Measurements from ENCODE around the gene MAN1B1.

DNA sequence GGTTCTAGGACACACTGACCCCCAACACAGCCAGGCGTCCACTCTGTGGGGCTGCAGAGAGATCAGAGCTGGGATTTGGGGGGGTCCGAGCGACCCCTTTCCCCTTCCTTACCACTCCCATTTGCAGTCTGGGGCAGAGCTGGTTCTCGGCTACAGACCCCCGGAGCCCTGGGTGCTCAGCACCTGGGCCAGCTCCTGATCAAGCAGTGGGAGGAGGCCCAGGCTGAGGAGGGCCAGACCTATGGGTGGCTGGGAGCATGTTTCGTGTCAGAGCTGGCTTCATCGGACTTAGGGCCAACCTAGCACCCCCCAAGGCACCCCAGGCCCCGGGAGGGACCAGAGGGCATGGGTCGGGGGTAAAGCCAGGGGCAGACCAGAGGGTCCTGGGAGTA, 59.7 kb downstream of the MAN1B1 start:
- TF ChIP-seq TOX (CRISPR knock-in tag; IDR thresholded peaks at IDR 0.05; ENCODE audit: borderline replicate concordance): no peak
- no peak for TF ChIP-seq ISL1 (CRISPR knock-in tag; IDR thresholded peaks at IDR 0.05)
- TF ChIP-seq ARNTL (CRISPR knock-in tag; IDR thresholded peaks at IDR 0.05; ENCODE audit: borderline replicate concordance, low read depth): no peak
- TF ChIP-seq, protein P1, sequence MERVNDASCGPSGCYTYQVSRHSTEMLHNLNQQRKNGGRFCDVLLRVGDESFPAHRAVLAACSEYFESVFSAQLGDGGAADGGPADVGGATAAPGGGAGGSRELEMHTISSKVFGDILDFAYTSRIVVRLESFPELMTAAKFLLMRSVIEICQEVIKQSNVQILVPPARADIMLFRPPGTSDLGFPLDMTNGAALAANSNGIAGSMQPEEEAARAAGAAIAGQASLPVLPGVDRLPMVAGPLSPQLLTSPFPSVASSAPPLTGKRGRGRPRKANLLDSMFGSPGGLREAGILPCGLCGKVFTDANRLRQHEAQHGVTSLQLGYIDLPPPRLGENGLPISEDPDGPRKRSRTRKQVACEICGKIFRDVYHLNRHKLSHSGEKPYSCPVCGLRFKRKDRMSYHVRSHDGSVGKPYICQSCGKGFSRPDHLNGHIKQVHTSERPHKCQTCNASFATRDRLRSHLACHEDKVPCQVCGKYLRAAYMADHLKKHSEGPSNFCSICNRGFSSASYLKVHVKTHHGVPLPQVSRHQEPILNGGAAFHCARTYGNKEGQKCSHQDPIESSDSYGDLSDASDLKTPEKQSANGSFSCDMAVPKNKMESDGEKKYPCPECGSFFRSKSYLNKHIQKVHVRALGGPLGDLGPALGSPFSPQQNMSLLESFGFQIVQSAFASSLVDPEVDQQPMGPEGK (CRISPR knock-in tag; IDR thresholded peaks at IDR 0.05; ENCODE audit: borderline replicate concordance): no peak
- TF ChIP-seq ZFP30 (CRISPR knock-in tag; IDR thresholded peaks at IDR 0.05): no peak
- TF ChIP-seq, protein P2, sequence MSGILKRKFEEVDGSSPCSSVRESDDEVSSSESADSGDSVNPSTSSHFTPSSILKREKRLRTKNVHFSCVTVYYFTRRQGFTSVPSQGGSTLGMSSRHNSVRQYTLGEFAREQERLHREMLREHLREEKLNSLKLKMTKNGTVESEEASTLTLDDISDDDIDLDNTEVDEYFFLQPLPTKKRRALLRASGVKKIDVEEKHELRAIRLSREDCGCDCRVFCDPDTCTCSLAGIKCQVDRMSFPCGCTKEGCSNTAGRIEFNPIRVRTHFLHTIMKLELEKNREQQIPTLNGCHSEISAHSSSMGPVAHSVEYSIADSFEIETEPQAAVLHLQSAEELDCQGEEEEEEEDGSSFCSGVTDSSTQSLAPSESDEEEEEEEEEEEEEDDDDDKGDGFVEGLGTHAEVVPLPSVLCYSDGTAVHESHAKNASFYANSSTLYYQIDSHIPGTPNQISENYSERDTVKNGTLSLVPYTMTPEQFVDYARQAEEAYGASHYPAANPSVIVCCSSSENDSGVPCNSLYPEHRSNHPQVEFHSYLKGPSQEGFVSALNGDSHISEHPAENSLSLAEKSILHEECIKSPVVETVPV (CRISPR knock-in tag; IDR thresholded peaks at IDR 0.05): no peak
